Parathyroid adenoma (tissue), 2 donors: ENCODE measurements around the gene MROH7.

Experiments
- H2AFZ ChIP-seq: fragments of 300-600 bp; sonication (generic); one replicate; pipeline ENCODE4 v1.7.0; 2017; ENCODE audit warnings: antibody characterized with exemption, mild to moderate bottlenecking
- H3K27ac ChIP-seq: fragments of 300-600 bp; sonication (generic); one replicate; pipeline ENCODE4 v1.7.0; 2017
- H3K27me3 ChIP-seq: fragments of 300-600 bp; sonication (generic); one replicate; pipeline ENCODE4 v1.7.0; 2017; ENCODE audit warnings: low read length; ENCODE audit not compliant: control insufficient read depth, insufficient read depth
- H3K36me3 ChIP-seq: fragments of 300-600 bp; sonication (generic); one replicate; pipeline ENCODE4 v1.7.0; 2017; ENCODE audit warnings: low read length; ENCODE audit not compliant: control insufficient read depth, insufficient read depth
- H3K4me1 ChIP-seq: fragments of 300-600 bp; sonication (generic); one replicate; pipeline ENCODE4 v1.7.0; 2017; ENCODE audit warnings: control low read depth
- H3K4me2 ChIP-seq: fragments of 300-600 bp; sonication (generic); one replicate; pipeline ENCODE4 v1.7.0; 2017; ENCODE audit warnings: low read length
- H3K4me3 ChIP-seq: fragments of 300-600 bp; sonication (generic); one replicate; pipeline ENCODE4 v1.7.0; 2017; ENCODE audit warnings: low read depth, low read length
- H3K79me2 ChIP-seq: fragments of 300-600 bp; sonication (generic); one replicate; pipeline ENCODE4 v1.7.0; 2017; ENCODE audit warnings: control low read depth
- H3K9ac ChIP-seq: fragments of 300-600 bp; sonication (generic); one replicate; pipeline ENCODE4 v1.7.0; 2017; ENCODE audit warnings: mild to moderate bottlenecking
- H3K9me3 ChIP-seq: fragments of 300-600 bp; sonication (generic); one replicate; pipeline ENCODE4 v1.7.0; 2017; ENCODE audit warnings: low read length; ENCODE audit not compliant: control insufficient read depth
- TF ChIP-seq, protein P1 (sequence below): fragments of 300-600 bp; sonication (generic); IDR thresholded peaks from one replicate; pipeline ENCODE4 v1.7.0; 2017; ENCODE audit warnings: antibody characterized with exemption, mild to moderate bottlenecking
- donor health status: primary hyperparathyroidism.

MROH7 gene

DNA sequence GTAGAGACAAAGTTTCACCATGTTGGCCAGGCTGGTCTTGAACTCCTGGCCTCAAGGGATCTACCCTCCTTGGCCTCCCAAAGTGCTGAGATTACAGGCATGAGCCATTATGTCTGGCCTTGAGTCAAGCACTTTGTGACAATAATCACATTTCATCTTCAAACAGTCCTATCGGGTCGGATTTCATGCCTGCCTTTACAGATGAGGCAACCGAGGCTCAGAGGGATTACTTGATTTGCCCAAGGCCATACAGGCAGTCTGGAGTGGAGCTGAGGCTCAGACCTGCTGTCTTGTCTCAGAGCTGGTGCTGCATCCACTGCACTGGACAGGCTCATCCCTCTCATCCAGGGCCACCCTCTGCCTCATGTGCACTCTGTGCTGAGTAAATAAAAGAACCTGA, 44.8 kb upstream of the MROH7 start:
- H3K4me2 ChIP-seq = no peak overlapping the region
- H3K9ac ChIP-seq = no peak overlapping the region
- H3K4me3 ChIP-seq = no peak overlapping the region
- no peak overlapping the region for H2AFZ ChIP-seq
- TF ChIP-seq, protein P1, sequence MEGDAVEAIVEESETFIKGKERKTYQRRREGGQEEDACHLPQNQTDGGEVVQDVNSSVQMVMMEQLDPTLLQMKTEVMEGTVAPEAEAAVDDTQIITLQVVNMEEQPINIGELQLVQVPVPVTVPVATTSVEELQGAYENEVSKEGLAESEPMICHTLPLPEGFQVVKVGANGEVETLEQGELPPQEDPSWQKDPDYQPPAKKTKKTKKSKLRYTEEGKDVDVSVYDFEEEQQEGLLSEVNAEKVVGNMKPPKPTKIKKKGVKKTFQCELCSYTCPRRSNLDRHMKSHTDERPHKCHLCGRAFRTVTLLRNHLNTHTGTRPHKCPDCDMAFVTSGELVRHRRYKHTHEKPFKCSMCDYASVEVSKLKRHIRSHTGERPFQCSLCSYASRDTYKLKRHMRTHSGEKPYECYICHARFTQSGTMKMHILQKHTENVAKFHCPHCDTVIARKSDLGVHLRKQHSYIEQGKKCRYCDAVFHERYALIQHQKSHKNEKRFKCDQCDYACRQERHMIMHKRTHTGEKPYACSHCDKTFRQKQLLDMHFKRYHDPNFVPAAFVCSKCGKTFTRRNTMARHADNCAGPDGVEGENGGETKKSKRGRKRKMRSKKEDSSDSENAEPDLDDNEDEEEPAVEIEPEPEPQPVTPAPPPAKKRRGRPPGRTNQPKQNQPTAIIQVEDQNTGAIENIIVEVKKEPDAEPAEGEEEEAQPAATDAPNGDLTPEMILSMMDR = no peak
- H3K4me1 ChIP-seq = no peaks in the 10 kb centered on the region
- H3K27ac ChIP-seq = no peak overlapping the region
- no peaks in the 10 kb centered on the region for H3K36me3 ChIP-seq
- H3K79me2 ChIP-seq = no peaks in the 10 kb centered on the region
- H3K9me3 ChIP-seq = no peaks in the 10 kb centered on the region
- H3K27me3 ChIP-seq = no peaks in the 10 kb centered on the region

DNA sequence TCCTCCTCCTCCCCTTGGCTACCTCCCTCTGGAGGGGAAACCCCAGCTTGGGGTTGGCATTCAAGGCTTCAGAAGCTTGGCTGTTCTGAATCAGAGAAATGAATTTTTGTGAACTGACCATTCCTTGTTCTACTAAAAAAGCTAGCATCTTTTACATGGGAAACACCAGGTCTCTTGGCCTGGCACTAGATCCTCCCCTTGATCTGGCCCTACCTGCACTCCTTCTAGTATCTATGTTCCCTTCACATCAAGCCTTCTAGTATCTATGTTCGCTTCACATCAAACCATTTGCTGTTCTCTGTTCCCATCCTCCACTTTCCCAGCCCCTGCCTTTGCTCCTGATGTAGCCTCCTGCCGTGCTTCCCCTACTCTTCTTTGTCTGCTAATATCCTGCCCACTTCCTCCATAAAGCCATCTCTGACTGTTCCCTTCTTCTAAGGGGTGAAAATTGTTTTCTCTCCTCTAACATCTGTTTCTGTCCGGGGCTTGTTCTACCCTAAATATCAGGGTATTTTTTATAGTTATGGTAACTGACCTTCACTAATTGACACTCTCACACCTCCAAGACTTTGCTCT, 44.0 kb upstream of the MROH7 start:
- no peak overlapping the region for H3K27ac ChIP-seq
- no peaks in the 10 kb centered on the region for H3K79me2 ChIP-seq
- TF ChIP-seq, protein P1 = no peak
- no peaks in the 10 kb centered on the region for H3K4me1 ChIP-seq
- no peak overlapping the region for H3K4me3 ChIP-seq
- no peak overlapping the region for H3K4me2 ChIP-seq
- H3K36me3 ChIP-seq = no peaks in the 10 kb centered on the region
- H3K27me3 ChIP-seq = no peaks in the 10 kb centered on the region
- H2AFZ ChIP-seq = no peak overlapping the region
- no peaks in the 10 kb centered on the region for H3K9me3 ChIP-seq
- no peak overlapping the region for H3K9ac ChIP-seq

DNA sequence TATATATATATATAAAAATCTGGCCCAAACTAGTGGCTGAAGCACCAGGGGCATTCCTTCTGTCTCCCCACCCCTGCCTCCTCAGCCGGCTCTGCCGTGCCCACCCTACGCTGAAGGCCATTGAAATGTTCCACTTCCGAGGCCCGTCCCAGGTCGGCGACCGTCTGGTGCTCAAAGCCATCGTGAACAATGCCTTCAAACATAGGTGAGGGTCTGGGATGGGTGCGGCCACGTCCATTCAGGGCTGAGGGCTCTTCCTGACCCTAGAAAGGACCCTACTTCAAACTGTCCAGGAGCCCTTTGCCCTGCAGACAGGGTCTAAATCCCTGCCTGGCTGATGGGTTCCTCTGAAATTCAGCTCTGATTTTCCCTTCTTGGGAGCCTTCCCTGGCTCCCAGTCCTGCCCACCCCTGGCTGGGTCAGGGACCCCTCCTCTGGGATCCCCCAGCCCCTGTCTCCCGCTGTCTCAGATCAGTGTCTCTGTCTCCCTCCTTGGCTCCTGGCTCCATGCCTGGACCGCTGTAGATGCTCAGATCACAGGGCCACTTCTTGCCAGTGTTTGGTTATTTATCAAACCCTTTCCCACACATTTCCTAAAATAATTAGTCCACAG, 42.3 kb upstream of the MROH7 start:
- Histone ChIP-seq H3K27me3 (no peaks in the 10 kb centered on the region), H3K9ac (no peak overlapping the region), H3K4me2 (no peak overlapping the region), H3K27ac (no peak overlapping the region), H3K4me1 (no peaks in the 10 kb centered on the region), H3K79me2 (no peaks in the 10 kb centered on the region), H3K36me3 (no peaks in the 10 kb centered on the region), H3K4me3 (no peak overlapping the region), H3K9me3 (no peaks in the 10 kb centered on the region), H2AFZ (no peak overlapping the region)
- TF ChIP-seq, protein P1 = no peak

DNA sequence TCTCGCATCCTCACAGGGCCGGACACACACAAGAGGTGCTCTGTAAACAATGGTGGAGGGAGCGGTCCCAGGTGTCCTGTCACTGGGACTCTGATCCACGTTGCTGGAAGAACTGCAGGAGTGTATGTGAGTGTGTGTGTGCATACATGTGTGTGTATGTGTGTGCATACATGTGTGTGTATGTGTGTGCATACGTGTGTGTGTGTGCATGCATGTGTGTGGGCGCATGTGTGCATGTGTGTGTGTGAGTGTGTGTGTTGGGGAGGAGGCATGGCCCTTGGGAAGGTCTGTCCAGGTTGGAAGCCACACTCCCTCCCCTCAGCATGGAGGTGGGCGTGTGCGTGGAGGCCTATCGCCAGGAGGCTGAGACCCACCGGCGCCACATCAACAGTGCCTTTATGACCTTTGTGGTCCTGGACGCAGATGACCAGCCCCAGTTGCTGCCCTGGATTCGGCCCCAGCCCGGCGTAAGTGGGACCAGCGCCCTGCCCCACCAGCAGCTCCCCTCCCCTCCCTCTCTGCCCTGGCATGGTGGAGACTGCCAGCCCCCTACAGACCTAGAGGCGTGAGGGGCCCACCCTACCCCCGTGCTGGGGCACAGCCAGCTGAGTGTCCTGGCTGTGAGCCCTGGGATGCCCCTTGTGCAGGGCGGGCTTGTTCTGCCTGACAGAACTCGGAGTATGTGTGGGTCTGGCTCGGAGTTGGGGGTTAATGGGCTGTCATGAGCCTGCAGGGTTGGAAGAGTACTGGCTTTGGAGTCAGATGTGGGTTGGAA, 40.5 kb upstream of the MROH7 start:
- TF ChIP-seq, protein P1 = no peak
- Histone ChIP-seq H3K4me2 (no peak overlapping the region), H3K79me2 (no peaks in the 10 kb centered on the region), H3K27ac (no peak overlapping the region), H2AFZ (no peak overlapping the region), H3K4me3 (no peak overlapping the region), H3K27me3 (no peaks in the 10 kb centered on the region), H3K9me3 (no peaks in the 10 kb centered on the region), H3K36me3 (no peaks in the 10 kb centered on the region), H3K4me1 (no peaks in the 10 kb centered on the region), H3K9ac (no peak overlapping the region)
